DOHH2 (cell line): Measurements from ENCODE around the gene GNB1L.

Experiments
- EZH2phosphoT487 ChIP-seq: fragments of 200-600 bp; sonication (generic); IDR thresholded peaks from 2 replicates; pipeline ENCODE4 v1.6.1; 2017; ENCODE audit warnings: borderline replicate concordance, mild to moderate bottlenecking, antibody characterized with exemption, low read length, moderate library complexity, mixed read lengths
- TF ChIP-seq, protein P1 (sequence below): fragments of 200-600 bp; sonication (generic); IDR thresholded peaks from one replicate; pipeline ENCODE4 v1.5.1; 2014; ENCODE audit warnings: antibody characterized with exemption, mild to moderate bottlenecking, low read depth, low read length; ENCODE audit not compliant: poor library complexity, severe bottlenecking

DNA sequence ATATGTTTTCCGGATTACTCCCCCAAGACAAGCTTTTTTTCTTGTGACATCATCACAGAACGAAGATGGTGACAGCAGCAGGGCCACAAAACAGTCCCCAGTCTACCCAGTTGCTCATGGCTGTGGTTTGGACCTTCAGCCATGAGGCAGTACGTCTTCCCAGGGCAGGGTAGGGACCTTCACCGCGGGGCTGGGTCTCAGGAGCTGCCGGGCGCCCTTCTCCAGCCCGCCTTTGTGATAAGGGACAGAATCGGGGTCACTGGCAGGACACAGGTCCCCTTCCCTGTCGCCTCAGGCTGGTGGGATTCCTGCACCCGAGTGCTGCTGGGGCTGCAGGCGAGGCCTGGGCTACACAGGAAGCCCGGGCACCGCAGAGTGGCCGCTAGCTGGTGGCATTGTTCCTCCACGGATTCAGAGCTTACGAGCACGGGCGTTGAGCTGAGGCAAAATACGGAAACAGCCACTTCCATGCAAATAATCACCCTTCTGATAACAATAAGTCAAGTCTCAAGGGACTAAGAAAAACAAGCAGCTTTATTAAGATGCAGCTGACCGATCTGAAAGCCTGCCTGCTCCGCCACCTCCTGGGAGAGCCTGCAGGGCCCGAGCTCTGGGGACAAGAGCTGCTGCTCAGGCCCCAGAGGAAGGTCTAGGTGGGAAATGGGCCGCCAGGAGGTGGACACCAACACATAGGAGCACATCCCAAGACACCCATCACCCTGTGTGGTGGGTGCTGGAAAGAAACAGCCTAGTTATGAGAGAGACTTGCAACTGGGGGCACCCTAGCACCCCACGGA lies 81.8 kb downstream of the GNB1L start:
- TF ChIP-seq, protein P1, sequence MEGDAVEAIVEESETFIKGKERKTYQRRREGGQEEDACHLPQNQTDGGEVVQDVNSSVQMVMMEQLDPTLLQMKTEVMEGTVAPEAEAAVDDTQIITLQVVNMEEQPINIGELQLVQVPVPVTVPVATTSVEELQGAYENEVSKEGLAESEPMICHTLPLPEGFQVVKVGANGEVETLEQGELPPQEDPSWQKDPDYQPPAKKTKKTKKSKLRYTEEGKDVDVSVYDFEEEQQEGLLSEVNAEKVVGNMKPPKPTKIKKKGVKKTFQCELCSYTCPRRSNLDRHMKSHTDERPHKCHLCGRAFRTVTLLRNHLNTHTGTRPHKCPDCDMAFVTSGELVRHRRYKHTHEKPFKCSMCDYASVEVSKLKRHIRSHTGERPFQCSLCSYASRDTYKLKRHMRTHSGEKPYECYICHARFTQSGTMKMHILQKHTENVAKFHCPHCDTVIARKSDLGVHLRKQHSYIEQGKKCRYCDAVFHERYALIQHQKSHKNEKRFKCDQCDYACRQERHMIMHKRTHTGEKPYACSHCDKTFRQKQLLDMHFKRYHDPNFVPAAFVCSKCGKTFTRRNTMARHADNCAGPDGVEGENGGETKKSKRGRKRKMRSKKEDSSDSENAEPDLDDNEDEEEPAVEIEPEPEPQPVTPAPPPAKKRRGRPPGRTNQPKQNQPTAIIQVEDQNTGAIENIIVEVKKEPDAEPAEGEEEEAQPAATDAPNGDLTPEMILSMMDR: peak; percentile 51
- no peak for TF ChIP-seq EZH2phosphoT487
